Nucleus accumbens (tissue), 56 donors: ENCODE data around the gene KCNIP1.

Experiments used
- DNase-seq, 56 donors: peaks; one replicate each; lab custom pipeline; 2025; lab: John Stamatoyannopoulos, UW

Gene KCNIP1

DNA sequence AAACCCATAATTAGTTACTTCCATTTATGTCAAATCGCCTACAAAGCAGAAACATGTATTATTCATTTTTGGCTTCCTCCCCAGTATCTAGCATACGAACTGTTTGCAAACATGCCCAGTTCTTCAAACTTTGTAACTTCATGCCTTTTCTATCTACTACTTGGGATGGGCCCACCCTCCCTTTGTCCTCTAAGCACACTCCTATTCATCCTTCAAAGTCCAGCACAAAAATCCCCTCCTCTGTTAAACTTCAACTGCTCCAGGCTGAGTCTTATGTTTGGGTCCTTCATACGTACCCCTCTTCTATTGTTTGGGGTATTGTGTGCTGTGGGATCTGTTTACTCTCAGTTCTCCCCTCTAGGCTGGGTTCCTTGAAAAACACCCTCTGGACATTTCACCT is 55.5 kb downstream of the KCNIP1 start:
- no peak for DNase-seq

DNA sequence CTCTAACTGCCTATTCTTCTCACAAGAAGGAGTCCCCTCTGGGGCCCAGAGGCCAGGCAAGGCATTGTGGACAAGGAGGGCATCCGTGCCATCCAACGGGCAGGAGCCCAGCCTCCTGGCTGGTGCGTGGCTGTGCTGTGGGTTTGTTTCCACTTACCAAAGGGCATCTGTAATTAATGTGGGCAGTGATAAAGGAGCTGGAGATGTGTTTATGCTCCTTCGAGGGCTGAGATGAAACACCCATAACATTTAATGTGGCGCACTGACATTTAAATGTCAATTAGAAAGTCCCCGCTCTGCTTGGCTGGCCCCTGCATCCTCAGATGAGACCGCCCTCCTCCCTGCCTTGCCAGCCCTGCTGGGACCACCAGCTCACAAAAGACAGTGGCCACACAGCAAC is 57.1 kb downstream of the KCNIP1 start:
- no peak for DNase-seq

DNA sequence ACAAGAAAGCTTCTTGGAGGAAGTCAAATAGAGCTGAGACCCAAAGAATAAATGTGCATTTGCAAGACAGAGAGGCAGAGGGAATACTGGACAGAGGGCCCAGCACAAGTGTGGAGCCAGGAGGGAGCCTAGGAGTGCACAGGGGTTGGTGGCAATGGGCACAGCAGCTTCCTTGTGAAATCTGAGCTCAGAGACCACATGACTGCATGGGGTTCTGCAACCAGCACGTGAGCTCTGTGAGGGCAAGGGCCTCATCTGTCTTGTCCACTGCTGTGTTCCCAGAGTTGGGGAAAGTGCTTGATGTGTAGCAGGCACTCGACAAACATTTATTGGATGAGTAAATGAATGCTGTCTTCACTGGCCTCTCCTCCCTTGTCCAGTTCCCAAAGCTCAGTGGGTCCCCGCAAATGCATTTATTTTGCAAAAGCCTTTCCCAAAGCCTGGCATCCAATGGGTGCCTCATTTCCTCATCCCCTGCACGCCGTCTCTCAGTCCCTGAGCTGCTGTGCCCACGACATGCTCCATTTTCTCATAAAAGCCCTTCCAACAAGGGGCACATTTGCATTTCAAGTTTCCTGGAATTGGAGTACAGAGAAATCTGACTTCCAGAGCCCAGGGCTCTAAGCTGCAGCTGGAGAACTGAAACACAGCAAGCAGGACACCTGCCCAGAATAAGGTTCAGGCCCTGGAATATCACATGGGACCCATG is 58.5 kb downstream of the KCNIP1 start:
- DNase-seq = peak in 2 of 56 donors; percentile 23 to 34

DNA sequence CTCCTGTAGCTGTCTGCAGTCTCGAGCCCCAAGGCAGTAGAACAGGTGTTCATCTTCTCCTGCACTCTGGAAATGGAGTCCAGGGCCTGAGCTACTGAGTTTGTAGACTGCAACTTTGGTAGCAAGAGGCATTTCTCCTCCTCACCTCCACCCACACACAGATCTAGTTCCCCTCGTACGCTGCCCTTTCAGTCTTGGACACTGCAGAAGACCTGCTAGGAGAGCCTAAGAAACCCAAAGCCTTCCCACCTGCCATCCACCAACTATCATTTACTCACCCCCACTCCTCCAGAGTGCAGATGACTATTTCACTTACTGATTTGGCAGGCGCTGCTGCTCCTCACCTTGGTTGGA is 59.0 kb downstream of the KCNIP1 start:
- no peak for DNase-seq

DNA sequence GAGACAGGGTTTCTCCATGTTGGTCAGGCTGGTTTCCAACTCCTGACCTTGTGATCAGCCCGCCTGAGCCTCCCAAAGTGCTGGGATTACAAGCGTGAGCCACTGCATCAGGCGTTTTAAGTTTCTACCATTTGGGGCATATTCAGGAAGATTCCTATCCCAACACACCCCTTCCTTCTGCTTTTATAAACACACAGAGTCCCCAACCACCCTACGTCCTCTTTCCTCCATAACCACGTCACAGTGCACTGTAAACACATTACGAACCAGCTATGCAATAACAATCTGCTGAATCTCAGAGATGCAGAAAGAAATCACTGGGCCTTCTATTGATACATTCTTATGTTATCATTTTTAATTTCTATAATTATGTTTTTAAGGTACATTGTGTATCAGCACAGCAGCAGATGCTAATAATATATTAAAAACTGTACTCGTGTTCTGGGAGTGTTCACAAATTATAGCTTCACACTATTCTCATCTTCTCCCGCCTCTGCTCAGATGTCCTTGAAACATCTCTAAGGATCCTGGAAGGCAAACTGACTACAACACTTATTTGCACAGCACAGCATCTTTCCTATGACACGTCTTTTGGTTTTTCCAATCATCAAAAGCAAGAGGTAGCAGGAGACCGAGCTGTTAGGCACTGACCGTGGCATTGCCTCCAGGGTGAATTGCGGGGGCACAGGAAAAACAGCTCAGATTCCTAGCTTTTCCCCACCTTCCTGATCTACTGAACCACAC is 60.2 kb downstream of the KCNIP1 start:
- no peak for DNase-seq

GRCh38 chr5:170565072-170565471 is 61.3 kb downstream of the KCNIP1 start:
- DNase-seq = peak in 51 of 56 donors; percentile 14 to 94 (median 60)

DNA sequence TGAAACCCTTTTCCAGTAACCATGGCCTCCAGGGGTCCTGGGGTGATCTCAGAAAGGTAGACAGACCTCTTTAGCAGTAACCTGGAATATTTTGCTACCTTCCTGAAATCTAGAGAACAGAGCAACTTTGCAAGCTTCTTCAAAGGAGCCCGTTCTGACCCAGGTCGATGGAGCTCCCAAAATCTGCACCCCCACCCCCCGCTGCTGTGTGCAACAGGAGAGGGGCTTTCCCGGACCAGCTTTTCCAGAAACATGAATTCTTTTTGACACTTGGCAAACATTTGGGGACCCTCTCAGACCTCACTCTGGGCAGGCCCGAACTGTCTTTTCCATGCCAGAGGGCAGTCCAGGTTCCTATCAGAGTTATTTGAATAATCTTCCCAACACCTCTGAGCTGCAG is 65.3 kb downstream of the KCNIP1 start:
- no peak for DNase-seq

GRCh38 chr5:170570476-170570875 is 66.7 kb downstream of the KCNIP1 start:
- DNase-seq = no peak

- peak in 5 of 56 donors; percentile 14 to 40 (median 32) for DNase-seq
Measured at GRCh38 chr5:170571281-170571731, 67.5 kb downstream of the KCNIP1 start.

DNA sequence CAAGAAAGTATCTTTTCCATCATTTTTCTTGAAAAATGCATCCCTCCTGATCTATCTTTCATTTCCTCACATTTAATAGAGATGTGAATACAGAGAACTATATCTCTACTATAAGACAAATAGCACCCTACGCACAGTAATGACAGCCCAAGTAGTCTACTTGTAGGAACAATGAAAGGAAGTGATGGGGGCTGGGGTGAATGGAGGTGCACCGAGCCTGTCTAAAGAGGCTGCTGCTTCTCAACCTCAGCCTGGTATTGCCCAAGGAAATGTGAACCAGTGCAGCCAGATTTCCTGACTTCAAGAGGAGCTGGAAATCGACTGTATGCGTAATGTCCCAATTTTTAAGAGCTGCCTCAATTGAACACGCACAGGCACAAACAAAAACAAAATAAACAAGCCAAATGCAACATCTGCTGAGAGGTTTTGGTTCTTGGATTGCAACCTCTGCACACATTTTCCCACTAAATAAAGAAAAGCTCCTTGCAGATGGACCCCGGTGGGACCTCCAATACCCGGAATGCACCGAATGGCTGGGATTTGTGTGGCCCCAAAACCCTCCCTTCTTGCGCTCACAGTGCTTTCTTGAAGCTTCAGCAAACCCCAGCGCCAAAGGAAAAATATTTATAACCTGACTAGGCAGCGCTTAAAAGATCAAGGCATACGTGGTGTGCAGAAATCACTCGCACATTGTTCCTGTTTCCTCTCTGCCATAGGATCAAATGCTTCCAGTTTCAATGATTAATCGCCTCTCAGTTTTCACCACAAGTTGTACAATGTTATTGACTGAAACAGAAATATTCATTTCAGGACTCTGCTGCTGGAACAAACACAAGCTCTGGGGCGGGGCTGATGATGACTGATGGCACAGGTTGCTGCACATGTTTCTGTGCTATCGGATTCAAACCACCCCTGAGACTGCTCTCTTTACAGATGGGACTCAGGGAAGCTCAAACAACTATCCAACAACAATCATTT is 68.3 kb downstream of the KCNIP1 start:
- peak in 7 of 56 donors; percentile 13 to 51 (median 23) for DNase-seq

- DNase-seq = no peak
Measured at GRCh38 chr5:170573114-170573513, 69.3 kb downstream of the KCNIP1 start.

GRCh38 chr5:170573660-170574059 is 69.8 kb downstream of the KCNIP1 start:
- no peak for DNase-seq

- DNase-seq = no peak
Measured at GRCh38 chr5:170576602-170577535, 73.0 kb downstream of the KCNIP1 start.

- DNase-seq = no peak
Measured at GRCh38 chr5:170579601-170580000, 75.8 kb downstream of the KCNIP1 start.

DNA sequence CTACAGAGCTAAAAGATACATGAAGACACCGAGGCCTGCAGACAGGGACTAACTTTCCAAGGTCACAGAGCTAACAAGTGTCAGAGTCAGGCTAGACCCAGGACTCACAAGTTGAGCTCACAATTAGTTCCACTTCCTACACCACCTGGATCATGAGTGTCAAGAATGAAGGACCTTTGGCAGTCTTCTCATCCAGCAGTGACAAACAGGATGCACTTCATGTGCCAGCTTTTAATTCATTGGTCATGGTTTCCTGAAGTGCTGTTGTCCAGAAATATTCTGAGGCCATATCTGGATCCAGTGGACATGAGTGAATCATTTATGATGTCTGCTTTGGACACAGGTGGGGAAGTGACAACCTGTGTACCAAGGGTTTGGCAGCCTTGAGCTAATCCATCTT is 77.4 kb downstream of the KCNIP1 start:
- no peak for DNase-seq

DNA sequence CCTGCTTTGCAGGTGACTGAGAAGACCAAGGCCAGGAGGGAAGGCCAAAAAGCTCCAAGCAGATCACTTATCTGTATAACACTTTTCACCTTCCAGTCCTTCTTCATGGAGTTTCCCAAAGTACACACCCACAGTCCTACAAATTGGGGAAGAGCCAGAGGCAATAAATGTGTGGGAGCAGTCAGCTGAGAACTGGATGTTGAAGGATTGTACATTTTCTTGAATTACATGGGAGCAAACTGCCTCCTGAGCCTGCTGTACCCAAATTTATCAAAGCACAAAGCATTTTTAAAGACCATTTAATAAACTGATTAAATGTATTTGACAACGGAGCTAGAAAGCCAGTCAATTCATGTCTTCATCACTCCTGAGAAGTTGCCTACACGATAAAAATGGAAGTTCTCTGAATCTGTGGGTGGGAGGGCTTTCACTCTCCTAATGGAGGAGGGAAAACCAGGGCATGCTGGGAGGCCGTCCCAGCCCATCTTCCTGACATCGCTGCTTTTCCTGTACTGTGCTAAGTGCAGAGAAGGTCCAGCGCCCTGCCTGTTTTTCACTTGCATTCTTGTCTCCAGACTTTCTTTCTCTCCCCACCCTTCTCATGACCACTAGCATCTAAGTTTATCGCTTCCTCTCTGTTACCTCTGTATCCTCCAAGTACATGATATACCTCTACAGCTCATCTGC is 79.0 kb downstream of the KCNIP1 start:
- no peak for DNase-seq

DNA sequence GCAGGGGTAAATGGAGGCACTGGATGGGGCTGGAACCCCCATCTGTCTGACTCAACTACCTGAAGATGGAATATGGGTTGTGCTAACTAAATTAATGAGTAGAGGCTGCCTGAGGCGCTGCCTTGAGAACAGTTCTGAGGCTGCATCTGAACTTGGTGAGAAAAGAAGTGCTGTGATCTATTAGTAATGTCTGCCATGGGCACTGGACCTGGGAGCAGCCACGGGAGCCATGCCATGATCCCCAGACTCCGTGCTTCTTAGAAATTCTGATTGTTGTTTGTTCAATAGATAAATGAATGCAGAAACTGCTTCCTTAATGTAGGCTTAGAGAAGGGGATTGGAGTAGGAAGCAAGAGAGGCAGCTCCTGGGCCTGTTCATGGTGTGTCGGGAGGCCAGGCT is 80.2 kb downstream of the KCNIP1 start:
- DNase-seq = no peak

- DNase-seq = peak in 3 of 56 donors; percentile 12 to 30 (median 28)
Measured at GRCh38 chr5:170584450-170585058, 80.7 kb downstream of the KCNIP1 start.
